Upper lobe of left lung (tissue), 4 donors: ENCODE results near the gene SYNGR1.

Source experiments
- EP300 ChIP-seq, 4 donors: sonication (generic); formaldehyde crosslinking; IDR thresholded peaks; one replicate each; pipeline ENCODE4 v1.5.1; 2017; ENCODE audit warnings: antibody characterized with exemption in 4 of 4, control low read depth in 2 of 4
- POLR2A ChIP-seq, 4 donors: fragments of 450-650 bp; IDR thresholded peaks; one replicate each; pipeline ENCODE4 v1.5.1; 2016 to 2017; ENCODE audit warnings: antibody characterized with exemption in 4 of 4, mild to moderate bottlenecking in 2 of 4
- POLR2AphosphoS5 ChIP-seq, 2 donors: sonication (generic); formaldehyde crosslinking; IDR thresholded peaks; one replicate each; pipeline ENCODE4 v1.5.1; 2017; ENCODE audit warnings: antibody characterized with exemption in 2 of 2
- TF ChIP-seq, protein P1 (sequence below), 6 experiments: fragments of 450-650 bp in 4 of 6; fragments of 200-600 bp in 2 of 6; sonication (generic) in 2 of 6; IDR thresholded peaks; one replicate each; pipeline ENCODE4 v1.5.1; 2016 to 2019; ENCODE audit warnings: antibody characterized with exemption in 6 of 6

DNA sequence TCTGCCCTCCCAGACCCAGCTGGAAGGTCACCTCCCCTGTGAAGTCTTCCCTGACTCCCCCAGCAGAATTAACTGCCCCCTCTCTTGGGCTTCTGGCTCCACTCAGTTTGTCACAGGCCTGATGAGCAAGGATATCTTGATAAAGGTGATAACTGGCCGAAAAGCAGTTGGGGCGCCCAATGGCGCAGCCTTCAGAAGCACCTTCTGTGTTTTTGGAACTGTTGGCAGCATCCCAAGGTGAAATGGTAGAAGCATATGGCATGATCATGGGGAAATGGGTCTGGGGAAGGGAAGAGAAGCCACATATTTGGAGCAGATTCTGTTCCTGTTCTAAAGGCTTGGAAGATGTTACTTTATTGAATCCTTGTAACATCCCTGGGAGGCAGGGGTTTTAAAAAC is 47.0 kb downstream of the SYNGR1 start:
- TF ChIP-seq, protein P1, sequence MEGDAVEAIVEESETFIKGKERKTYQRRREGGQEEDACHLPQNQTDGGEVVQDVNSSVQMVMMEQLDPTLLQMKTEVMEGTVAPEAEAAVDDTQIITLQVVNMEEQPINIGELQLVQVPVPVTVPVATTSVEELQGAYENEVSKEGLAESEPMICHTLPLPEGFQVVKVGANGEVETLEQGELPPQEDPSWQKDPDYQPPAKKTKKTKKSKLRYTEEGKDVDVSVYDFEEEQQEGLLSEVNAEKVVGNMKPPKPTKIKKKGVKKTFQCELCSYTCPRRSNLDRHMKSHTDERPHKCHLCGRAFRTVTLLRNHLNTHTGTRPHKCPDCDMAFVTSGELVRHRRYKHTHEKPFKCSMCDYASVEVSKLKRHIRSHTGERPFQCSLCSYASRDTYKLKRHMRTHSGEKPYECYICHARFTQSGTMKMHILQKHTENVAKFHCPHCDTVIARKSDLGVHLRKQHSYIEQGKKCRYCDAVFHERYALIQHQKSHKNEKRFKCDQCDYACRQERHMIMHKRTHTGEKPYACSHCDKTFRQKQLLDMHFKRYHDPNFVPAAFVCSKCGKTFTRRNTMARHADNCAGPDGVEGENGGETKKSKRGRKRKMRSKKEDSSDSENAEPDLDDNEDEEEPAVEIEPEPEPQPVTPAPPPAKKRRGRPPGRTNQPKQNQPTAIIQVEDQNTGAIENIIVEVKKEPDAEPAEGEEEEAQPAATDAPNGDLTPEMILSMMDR (IDR thresholded peaks at IDR 0.05), result no peak
- TF ChIP-seq POLR2A (IDR thresholded peaks at IDR 0.05) (no peak), EP300 (IDR thresholded peaks at IDR 0.05) (no peak), POLR2AphosphoS5 (IDR thresholded peaks at IDR 0.05) (no peak)
